Measurements from ENCODE around the gene ADAMTSL1.

ADAMTSL1 gene

DNA sequence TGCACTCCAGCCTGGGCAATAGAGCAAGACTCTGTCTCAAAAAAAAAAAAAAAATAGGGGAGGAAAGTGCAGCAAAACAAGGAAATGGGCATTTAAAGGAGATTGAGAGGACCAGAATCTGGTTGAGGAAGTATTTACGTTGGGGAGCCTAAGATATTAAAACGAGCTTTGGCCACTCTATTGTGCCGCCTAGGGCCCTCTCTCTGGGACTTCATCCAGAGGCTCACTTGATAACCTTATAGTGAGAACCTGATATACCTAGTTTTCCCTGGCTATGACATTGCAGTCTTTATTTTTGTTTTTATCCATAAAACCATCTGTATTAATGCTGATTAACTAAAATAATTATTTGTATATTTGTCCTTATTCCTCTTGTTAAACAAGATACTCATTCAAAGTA, 345.5 kb downstream of the ADAMTSL1 start:
- in situ Hi-C loops (cut with MboI; ENCODE audit: low pct_unique_long_range_greater_than_20kb, low sequenced_read_pairs, unreplicated experiment): no loop called here
- no peak for DNase-seq (ENCODE audit: low spot score)

DNA sequence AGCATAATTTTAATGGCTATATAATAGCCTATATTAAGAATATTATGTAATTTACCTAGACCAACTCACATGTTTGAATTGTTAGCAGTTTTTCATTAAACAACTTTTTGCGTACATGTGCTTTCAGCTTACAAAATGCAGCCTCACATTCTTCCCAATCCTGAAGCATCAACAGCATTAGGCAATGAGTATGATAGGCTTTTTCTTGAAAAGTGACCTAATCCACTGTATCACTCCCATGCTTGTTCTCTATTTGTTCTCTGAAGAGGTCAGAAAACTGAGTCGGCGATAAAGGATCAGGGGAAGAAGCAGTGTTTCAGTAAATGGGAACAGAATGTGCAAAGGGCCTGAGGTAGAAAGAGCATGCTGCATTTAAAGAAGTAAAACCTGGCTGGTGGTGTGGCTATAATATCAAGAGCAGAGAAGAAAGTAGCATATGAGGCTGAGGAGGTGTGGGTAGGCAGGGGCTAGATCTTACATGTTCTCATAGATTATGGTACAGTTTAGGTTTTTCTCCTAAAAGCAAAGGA, 346.7 kb downstream of the ADAMTSL1 start:
- DNase-seq (ENCODE audit: low spot score): no peak
- in situ Hi-C loops (cut with MboI; ENCODE audit: low pct_unique_long_range_greater_than_20kb, low sequenced_read_pairs, unreplicated experiment): no loop called here
- TF ChIP-seq, protein P1, sequence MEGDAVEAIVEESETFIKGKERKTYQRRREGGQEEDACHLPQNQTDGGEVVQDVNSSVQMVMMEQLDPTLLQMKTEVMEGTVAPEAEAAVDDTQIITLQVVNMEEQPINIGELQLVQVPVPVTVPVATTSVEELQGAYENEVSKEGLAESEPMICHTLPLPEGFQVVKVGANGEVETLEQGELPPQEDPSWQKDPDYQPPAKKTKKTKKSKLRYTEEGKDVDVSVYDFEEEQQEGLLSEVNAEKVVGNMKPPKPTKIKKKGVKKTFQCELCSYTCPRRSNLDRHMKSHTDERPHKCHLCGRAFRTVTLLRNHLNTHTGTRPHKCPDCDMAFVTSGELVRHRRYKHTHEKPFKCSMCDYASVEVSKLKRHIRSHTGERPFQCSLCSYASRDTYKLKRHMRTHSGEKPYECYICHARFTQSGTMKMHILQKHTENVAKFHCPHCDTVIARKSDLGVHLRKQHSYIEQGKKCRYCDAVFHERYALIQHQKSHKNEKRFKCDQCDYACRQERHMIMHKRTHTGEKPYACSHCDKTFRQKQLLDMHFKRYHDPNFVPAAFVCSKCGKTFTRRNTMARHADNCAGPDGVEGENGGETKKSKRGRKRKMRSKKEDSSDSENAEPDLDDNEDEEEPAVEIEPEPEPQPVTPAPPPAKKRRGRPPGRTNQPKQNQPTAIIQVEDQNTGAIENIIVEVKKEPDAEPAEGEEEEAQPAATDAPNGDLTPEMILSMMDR (IDR thresholded peaks at IDR 0.05; ENCODE audit: extremely low read depth, insufficient read depth, missing control alignments): no peak

More for the DNA sequence above, 345.5 kb downstream of the ADAMTSL1 start:
- TF ChIP-seq, protein P1 (IDR thresholded peaks at IDR 0.05; ENCODE audit: extremely low read depth, insufficient read depth, missing control alignments): no peak

DNA sequence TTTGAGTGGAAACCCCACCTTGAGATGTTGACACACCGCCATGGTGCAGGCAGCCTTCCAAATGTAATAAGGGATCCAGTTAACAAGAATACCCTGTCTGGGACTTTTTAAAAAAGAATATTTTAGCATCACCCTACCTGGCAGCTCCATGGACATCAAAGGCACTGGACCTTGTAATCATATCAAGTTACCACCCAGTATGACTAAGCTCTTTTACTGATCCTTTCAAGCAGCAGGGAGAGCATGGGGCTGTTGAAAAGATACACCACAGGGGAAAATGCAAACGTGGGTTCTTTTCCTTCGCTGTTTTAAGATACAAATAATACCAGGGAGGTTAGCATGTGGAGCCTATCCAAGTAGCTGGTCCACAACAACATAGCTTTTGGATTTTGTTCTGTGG, 347.8 kb downstream of the ADAMTSL1 start:
- in situ Hi-C loops (cut with MboI; ENCODE audit: low pct_unique_long_range_greater_than_20kb, low sequenced_read_pairs, unreplicated experiment): no loop called here
- TF ChIP-seq, protein P1 (IDR thresholded peaks at IDR 0.05; ENCODE audit: extremely low read depth, insufficient read depth, missing control alignments): no peak
- DNase-seq (ENCODE audit: low spot score): no peak

DNA sequence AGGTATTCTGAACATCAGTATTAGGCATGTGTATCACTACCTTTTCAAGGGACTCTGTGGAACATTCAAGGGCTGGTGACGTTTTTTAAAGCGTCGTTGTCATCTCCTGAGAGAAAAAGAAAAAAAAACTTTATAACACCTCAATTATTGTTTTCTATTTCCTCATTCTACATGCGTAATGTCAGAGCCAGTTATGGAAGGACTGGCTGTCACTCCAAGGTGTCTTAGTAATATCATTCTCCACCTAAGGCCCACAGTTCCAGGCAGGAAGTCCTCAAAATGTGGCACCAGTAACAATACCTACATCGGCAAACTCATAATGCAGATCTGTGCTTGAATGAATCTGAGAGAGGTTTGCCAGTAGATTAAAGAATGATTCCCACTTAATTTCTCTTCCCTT, 348.9 kb downstream of the ADAMTSL1 start:
- DNase-seq (ENCODE audit: low spot score): no peak
- in situ Hi-C loops (cut with MboI; ENCODE audit: low pct_unique_long_range_greater_than_20kb, low sequenced_read_pairs, unreplicated experiment): no loop called here
- TF ChIP-seq, protein P1 (IDR thresholded peaks at IDR 0.05; ENCODE audit: extremely low read depth, insufficient read depth, missing control alignments): no peak

GRCh38 chr9:18824095-18824666, 350.2 kb downstream of the ADAMTSL1 start:
- DNase-seq (ENCODE audit: low spot score): no peak
- in situ Hi-C loops (cut with MboI; ENCODE audit: low pct_unique_long_range_greater_than_20kb, low sequenced_read_pairs, unreplicated experiment): no loop called here
- TF ChIP-seq, protein P1 (IDR thresholded peaks at IDR 0.05; ENCODE audit: extremely low read depth, insufficient read depth, missing control alignments): peak; percentile 42

DNA sequence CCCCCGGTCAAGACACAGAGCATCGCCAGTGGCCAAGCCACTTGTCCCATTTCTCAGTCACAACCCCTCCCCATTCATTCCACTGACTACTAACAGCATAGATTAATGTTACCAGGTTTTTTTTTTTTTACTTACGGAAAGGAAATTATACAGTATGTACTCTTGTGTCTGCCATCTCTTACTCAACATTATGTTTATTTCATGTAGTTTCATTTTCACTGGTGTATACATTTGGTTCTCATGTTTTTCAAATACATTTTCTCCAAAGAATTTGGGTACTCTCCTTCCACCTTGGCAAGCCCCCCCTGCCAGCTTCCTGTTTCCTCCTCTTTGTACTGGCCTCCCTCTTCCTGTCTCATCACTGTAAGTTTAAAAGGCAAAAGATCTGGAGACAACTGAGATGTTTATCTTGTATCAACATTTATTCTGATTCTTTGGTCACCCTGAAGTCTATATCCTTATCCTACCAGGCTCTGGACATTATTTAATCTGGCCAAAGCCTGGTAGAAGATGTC, 351.8 kb downstream of the ADAMTSL1 start:
- TF ChIP-seq, protein P1 (IDR thresholded peaks at IDR 0.05; ENCODE audit: extremely low read depth, insufficient read depth, missing control alignments): no peak
- in situ Hi-C loops (cut with MboI; ENCODE audit: low pct_unique_long_range_greater_than_20kb, low sequenced_read_pairs, unreplicated experiment): no loop called here
- DNase-seq (ENCODE audit: low spot score): no peak
